ENCODE measurements around the gene CRCP.
"Not testable (repeated sequence)": the region's sequence is repeated elsewhere in the genome, so short reads cannot be mapped to it uniquely, and the experiment has no call there.

CRCP gene

DNA sequence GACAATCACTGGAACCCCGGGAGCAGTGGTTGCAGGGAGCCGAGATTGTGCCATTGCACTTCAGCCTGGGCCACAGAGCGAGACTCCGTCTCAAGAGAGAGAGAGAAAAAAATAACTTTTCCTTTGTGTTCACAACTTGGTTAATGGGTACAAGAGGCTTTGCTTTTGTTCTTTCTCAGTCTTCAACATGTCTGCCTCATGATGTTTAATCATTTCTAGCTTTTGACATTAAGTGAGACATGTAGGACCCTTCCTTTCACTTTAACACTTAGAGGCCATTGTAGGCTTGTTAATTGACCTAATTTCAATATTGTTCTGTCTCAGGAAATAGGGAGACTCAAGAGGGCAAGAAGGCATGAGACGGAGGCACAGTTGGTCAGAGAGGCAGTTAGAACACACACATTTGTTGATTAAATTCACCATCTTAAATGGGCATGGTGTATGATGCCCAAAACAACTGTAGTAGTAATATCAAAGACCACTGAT, 9.3 kb upstream of the CRCP start:
- no peak for DNase-seq (ENCODE audit: low read depth in 2 of 2)

- not testable (repeated sequence) for DNase-seq (ENCODE audit: low read depth in 2 of 2)
These were observed 6.2 kb upstream of the CRCP start for GRCh38 chr7:66108410-66108809.

DNA sequence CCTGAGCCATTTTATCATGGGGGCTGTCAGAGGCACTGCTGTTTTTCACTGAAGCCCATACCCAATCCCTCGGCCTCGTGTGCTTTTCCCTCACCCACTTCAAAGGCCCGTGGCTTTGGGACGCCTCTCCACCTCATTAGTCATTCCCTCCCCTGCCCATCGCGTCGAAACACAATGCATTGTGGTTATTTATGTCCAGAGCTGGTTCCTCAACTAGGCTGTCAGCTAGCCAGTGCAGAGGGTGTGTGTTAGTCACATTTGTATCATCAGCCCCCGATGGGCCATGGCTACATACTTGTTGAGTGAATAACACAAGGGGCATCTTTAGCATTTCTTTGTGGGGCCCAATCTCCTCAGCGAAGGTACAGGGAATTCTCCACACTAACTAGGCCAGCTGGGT, 3.8 kb upstream of the CRCP start:
- DNase-seq (ENCODE audit: low read depth in 2 of 2) = no peak

- DNase-seq (ENCODE audit: low read depth in 2 of 2) = not testable (repeated sequence)
These were observed 2.2 kb downstream of the CRCP start for GRCh38 chr7:66116680-66117420.

DNA sequence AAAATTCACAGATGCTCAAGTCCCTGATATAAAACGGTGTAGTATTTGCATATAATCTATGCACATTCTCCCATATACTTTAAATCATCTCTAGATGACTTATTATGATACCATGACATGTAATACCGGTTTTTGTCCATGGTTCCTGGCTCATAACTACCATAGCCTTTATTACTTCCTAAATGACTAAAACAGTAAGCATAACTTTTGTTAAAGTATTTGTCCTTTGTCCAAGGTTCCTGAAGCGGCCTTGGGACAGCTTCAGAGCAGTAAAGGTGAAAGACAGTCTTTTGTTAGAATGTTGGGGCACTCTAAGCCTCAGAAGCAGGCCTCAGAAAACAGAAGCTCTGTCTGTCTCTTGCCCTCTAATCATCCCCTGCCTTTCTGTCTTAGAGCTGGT, 4.0 kb downstream of the CRCP start:
- no peak for DNase-seq (ENCODE audit: low read depth in 2 of 2)

- DNase-seq (ENCODE audit: low read depth in 2 of 2) = no peak
These were observed 4.7 kb downstream of the CRCP start for GRCh38 chr7:66119245-66119850.

GRCh38 chr7:66123175-66123528, 8.5 kb downstream of the CRCP start:
- DNase-seq (ENCODE audit: low read depth in 2 of 2) = no peak

GRCh38 chr7:66124569-66124861, 9.9 kb downstream of the CRCP start:
- DNase-seq (ENCODE audit: low read depth in 2 of 2) = not testable (repeated sequence)

DNA sequence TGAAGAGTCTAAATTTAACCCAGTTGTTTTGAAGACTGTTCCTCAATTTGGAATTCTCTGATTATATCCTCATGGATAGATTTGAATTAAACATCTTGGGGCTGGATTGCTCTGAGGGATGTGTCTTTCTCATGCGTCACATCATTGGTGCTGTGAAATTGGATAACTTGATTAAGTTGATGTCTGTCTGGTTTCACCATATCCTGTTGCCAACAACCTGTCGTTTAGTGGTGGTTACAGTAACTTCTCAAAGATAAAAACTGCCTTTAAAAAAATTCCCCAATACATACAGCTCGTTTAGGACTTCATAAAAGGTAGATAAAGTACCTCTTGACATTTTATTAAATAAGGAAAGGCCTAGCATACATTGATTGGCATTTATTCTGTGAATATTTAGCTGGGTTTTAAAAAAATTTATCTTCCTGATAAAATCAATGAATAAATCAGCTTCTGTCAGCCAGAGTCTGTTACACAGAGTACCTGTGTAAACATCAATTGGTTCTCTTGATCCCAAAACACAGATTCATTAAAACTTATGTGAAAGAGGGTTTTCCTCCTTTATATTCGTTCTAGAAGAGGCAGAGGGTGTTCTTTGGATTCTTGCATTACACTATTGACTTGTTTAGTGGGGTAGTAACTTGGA, 10.5 kb downstream of the CRCP start:
- DNase-seq (ENCODE audit: low read depth in 2 of 2) = no peak

- not testable (repeated sequence) for DNase-seq (ENCODE audit: low read depth in 2 of 2)
These were observed 11.2 kb downstream of the CRCP start for GRCh38 chr7:66125781-66126352.

DNA sequence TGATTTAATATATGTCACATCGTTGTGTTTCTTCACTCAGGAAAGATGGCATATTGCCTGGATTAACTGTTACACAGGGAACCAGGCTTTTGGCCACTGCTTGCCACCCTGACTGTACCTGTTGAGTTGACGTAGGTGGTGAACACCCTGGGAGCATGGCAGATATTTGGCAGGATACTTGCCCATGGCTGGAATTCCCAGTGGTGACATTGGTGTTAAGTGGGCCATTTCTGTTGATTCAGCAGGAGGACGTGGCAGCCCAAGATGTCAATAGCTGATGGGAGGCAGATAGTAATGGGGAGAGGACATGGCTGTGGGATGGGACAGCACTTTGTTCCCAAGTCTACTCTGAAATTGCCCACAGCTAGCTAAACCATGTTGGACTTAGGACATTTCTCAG, 12.5 kb downstream of the CRCP start:
- not testable (repeated sequence) for DNase-seq (ENCODE audit: low read depth in 2 of 2)

DNA sequence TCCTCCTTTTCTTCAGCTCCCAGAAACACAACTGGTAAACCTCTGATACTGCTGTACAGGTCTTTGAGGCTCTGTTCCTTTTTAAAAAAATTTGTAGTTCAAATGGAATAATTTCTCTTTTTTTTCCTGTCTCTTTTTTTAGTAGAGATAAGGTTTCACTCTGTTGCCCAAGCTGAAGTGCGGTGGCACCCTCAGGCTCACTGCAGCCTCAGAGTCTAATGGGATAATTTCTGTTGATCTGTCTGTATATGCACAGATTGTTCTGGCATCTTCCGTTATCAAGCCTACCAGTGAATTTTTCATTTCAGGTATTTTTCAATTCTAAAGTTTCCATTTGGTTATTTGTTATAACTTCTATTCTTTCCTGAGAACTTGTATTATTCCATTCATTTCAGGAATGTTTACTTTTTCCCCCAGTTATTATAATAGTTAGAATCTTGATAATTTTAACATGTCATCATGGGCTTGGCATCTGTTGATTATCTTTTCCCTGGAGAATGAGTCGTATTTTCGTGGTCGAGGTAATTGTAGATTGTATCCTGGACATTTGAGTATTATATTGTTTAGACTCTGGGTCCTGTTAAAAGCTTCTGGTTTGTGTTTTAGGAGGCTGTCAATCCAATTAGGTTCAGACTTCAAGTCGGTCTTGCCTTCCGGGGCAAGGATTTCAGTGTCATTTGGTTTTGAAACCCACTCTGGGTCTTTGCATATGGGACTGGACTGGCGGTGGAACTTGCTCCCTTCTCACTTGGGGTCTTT, 24.5 kb downstream of the CRCP start:
- DNase-seq (ENCODE audit: low read depth in 2 of 2) = no peak

- DNase-seq (ENCODE audit: low read depth in 2 of 2) = no peak
These were observed 26.3 kb downstream of the CRCP start for GRCh38 chr7:66140924-66141323.

DNA sequence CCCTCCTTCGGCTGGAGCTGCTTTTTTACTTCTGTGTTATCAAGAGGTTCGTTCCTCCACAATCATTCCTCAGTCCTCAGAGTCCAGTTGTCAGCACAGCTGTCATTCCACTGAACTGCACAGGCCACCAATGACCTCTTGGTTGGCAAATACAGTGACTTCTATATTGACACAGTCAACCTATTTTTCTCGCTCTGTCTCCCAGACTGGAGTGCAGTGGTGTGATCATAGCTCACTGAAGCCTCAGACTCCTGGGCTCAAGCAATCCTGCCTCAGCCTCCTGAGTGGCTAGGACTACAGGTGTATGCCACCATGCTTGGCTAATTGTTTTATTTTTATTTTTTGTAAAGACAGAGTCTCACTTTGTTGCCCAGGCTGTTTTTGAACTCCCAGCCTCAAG, 27.7 kb downstream of the CRCP start:
- no peak for DNase-seq (ENCODE audit: low read depth in 2 of 2)

DNA sequence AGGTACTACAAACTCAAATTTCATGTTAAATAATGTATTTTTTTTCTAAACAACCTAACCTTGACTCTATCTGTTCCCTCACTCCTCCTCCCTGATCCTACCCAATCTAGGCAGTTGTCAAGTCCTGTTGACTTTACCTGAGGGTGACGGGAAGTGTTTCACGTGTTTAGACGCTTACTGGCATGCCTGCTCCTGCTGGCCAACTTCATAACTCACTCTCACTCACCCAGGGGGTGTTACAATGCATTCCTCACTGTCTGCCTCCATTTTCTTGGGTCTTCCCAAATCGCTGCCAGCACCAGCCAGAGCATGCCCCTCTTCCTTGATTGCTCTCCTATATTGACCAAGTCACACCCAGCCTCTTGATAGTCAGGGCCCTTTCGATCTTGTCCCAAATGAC, 28.3 kb downstream of the CRCP start:
- no peak for DNase-seq (ENCODE audit: low read depth in 2 of 2)

DNA sequence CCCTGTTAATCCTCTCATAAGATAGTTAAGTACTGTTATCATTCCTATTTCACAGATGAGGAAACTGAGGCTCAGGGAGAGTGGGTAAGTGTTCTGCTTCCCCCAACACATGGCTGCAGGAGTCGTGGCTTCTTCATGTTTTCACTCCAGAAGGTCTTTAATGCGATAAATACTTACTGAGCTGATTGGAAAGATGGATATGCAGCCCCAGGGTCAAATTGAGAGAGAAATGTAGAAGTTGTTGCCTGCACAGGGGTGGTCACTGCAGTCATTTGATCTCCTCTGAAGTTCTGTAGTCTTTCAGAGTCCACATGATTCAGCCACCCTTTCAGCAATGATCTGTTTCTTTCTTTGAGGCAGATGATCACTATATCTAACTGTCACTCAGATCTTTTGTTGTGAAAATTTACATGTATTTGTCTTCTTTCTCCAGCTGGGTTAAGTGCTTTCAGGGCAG, 29.3 kb downstream of the CRCP start:
- DNase-seq (ENCODE audit: low read depth in 2 of 2) = no peak

DNA sequence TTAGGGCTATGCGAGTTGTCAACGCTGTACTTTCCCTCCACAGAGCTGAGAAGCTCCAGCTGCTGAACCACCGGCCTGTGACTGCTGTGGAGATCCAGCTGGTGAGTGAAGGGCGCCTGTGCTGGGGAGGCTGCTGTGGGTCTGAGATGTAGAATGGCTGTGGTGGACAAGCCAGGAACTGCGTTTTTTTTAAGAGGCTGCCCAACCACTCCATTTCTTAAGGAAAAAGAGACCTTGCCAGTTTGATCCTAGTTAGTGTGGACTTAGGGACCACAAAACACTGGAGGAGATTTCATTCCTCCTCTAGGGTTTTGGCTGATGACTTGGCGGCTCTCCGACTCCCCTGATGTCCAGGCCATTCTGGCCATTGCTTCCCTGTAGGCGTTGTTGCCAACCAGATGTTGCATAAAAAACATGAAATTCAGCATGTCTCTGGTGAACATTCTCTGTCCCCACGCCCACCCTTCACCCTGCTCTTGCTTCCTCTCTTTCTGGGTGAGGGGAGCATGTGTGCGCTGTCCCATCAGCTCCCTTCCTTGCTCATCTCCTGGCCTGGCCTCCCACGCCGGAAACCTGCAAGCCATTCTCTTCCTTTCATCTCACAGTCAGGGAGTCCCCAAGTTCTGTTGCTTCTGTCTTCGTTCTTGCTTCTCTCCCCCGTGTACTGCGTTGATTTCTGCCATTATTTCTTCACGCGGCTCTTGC, 30.9 kb downstream of the CRCP start:
- DNase-seq (ENCODE audit: low read depth in 2 of 2) = no peak

DNA sequence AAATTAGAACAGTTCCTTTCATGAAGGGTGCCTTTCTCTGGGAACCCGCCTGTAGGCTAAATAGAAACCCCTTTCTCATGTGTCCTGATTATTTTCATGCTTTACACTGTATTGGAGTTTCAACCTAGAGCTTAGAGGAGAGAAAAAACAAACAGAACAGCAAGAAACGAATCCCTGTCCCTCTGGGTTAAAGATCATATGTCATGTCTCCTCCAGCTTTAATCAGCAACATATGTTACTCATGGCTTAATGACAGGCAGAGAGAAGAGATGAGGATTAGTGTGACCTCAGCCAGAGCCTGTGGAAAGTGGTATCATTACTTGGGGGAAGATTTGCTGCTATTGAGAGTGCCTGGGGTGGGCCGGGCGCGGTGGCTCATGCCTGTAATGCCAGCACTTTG, 32.1 kb downstream of the CRCP start:
- no peak for DNase-seq (ENCODE audit: low read depth in 2 of 2)

DNA sequence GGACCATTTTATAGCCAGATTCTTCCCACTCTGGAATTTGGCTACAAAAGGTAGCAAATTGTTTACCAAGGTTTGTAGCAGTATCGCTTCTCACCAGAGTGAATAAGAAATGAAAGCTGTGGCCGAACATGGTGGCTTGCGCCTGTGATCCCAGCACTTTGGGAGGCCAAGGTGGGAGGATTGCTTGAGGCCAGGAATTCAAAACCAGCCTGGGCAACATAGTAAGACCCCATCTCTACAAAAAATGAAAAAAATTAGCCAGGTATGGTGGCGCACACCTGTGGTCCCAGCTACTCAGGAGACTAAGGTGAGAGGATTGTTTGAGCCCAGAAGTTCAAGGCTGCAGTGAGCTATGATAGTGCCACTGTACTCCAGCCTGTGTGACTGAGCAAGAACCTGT, 33.0 kb downstream of the CRCP start:
- DNase-seq (ENCODE audit: low read depth in 2 of 2) = not testable (repeated sequence)

DNA sequence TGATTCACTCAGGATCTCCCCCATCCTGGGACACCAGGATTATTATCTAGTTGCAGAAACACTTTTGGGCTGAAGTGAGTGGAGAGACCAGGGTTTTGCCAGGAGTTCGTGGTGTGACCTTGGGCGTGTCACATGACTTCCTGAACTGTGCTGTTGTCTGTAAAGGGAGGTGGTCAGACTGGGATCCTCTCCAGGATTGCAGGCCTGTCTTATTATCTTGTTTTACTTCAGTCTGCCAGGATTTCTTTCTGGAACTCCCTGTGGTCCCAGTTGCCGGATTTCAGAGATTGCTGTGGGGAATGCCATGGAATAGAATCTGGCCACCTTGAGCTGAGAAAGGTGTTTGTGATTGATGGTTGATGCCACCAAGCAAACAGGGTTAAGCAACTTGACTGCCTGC, 35.8 kb downstream of the CRCP start:
- DNase-seq (ENCODE audit: low read depth in 2 of 2) = no peak

DNA sequence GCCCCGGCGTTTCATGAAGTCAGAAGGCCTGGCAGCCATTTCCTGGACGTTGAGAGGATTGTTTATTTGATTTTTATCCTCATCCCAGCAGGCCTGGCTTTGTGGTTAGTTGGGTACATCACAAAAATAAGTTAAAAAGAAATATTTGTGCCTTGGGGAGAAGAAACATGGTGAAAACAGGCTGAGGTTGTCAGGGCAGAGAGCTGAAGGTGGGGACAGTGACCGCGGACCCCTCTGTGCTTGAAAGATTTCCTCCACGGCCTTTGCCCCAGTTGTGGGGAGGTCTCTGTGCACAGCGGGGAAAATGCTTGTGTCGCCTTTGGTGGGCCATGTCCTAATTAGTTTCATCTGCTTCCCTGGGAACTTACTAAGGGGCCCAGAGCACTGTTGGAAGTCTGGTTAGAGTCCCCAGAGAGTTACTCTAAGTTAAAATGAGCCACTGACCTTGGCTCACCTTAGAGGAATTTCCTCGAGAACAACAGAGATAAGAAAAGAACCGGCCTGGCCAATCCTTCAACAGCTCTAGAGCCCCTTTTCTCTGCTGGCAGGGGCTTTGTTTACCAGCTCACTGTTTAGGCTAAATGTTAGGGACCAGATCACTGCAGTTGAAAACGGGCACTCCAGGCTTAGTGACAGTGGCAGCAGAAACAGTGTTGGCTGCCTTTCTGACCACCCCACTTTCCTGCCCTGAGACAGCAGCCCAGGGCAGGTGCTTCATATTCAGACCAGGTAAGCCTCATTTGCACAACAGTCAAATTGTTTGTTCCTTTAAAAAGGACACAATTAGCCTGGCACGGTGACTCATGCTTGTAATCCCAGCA, 37.9 kb downstream of the CRCP start:
- no peak for DNase-seq (ENCODE audit: low read depth in 2 of 2)

All from activated CD4-positive, alpha-beta T cell treated with anti-CD3 and anti-CD28 coated beads for 24 hours (primary cell).